ENCODE results near the gene ACIN1.

ACIN1 gene

DNA sequence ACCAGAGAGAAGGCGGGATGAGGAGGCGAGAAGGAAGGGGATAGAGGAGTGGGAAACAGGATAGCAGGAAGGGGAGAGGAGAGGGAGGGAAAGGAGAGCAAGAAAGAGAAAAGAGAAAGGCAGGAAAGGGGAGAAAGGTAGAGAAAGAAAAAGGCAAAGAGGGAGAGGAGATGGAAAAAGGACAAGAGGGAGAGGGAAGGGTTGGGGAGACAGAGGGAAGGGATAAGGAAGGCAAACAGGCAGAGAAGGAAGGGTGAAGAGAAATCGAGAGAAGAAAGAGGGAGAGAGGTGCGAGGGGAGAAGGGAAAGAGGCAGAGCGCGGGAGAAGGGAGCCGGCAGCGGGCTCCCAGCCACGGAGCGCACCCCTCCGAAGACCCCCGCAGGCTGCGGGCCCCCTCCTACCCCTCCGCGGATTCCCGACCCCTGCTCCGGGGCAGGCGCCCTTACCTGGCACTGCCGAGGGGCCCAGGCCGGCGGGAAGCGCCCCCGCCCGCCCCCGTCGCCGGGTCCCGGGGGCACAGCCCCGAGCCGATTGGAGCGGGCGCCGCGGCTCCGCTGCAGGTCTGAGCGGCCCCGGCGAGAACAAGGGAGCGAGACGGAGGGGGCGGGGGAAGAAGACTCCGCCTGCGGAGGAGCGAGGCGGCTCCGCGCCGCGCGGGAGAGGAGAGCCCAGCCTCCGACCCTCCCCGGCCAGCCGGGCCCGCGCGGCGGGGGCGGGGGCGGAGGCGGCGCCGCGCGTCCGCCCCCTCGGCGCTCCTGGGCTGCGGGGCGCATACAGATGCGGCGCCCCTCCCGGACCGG is 37.8 kb downstream of the ACIN1 start, which contains the start of gene CDH24:
CDH24 (minus strand) TSS at position 565 of the 801 bp plus-strand sequence. CDS start 1,787 bp downstream, outside the sequence.
- no peak for DNase-seq

DNA sequence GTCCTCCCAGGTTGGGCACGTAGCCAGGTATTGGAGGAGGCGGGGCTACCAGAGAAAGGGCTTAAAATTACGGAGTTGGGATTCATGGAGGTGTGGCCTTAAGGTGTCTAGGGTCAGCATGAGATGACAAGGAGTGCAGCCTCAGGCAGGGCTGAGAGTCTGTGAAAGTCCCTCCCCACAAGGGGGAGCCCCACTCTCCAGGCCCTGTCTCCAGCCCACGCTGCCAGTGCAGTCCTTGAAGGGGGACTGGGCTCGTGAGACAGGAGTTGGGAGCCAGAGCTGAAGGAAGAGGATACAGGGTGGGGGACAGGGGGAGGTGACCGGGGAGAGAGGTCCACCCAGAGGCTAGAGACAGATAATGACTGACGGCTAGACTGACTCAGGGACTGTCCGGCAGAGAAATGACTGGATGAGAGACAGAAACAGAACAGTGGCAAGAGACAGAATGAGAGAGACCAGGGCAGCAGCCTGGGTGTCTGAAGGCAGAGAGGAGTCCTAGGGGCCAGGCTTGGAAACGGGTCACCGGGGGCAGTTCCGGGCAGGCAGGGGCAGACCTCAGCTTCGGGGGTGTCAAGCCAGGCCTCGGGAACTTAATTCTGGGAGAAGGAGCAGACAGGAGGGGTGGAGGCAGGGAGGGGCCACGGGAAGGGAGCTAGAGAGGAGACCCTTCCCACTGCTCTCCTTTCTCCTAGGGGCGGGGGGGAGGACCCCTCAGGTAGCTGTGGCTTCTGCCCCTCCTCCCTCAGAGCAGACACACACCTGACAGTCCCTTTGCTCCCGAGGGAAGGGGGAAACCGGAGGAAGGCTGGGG is 38.6 kb downstream of the ACIN1 start:
- DNase-seq = no peak

DNA sequence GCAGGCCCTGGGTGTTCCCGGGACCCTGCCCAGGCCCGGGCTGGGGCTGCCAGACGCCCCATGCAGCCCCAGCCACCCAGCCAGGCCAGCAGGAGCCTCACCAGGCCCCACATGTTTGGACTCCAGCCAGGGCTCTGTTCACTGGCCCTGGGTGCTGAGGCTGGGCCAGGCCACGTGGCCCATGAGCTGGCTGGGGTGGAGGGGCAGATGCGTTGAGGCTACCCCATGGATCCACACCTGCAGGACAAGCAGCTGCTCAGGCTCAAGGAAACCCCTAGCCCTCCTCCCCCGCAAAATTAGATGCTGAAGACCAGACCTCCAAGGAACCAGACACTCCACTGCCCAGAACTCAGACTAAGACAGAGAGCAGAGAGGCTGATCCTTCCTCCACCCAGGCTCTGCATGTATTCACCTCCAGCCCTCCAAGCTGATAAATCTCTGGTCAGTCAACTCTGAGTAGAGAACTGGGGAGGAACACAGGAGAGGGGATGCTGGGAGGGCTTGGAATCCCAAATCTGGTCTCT is 39.3 kb downstream of the ACIN1 start:
- DNase-seq = no peak

DNA sequence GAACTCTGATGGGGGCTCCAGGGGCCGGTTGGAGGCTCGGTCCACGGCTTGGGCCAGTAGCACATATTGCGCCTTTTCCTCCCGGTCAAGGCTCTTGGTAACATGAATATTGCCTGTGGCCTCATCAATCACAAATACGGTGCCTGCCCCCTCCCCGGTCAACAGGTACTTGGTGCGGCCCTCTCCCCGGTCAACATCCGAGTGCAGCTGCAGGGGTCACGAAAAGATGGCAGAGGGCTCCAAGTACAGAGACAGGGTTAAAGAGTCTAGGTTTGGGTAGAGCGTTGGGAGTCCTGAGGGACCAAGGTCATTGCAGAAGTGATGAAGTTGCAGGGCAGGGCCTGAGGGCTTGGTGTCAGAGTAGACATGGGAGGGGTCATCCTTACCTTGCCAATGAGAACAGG is 39.8 kb downstream of the ACIN1 start:
- DNase-seq = no peak

DNA sequence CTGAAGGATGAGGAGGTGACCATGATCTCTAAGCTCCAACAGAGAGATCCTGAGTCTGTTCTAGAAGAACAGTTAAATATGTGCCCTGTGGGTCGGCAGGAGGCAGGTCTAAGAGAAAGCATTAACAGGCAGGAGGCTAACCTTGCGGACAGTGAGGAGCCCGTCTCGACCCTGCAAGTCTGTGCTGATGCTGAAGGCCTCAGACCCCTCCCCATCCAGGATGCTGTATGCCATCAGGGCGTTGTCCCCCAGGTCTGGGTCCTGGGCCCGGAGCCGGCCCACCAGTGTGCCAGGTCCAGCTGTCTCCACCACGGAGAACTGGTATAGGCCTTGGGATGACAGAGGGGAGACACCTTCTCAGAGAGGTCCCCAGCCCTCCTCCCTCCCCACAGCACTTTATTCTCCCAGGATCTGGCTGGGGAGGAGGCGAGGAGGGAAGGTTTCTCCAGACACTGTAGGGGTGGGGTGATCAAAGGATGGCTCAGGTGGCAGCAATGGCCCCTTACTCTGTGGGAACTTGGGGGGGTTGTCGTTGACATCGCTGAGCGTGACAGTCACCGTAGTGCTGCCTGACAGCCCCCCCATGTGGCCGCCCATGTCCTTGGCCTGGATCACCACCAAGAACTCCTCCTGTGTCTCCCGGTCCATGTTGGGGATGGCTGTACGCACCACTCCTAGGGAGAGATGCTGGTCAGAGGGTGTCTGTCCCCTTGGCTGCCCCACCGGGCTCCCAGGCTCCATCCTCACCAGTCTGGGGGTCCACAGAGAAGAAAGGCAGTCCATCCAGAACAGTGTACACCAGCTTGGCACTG is 40.7 kb downstream of the ACIN1 start:
- no peak for DNase-seq

DNA sequence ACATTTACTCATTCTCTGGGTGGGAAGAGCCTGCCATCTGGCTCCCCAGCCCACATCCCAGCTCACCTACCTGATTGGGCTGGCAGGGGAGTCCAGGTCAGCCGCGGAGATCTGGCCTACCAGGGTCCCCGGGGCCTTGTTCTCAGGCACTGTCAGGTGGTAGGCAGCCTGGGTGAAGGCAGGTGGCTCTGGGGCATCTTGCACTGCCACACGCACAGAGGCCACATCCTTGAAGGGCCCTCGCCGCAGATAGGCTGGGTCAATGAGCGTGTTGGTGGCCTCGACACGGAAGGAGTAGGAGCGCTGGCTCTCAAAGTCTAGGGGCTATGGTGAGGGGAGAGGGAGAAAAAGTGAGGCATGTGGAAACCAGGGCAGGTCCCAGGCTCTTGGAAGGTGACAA is 41.5 kb downstream of the ACIN1 start:
- no peak for DNase-seq

DNA sequence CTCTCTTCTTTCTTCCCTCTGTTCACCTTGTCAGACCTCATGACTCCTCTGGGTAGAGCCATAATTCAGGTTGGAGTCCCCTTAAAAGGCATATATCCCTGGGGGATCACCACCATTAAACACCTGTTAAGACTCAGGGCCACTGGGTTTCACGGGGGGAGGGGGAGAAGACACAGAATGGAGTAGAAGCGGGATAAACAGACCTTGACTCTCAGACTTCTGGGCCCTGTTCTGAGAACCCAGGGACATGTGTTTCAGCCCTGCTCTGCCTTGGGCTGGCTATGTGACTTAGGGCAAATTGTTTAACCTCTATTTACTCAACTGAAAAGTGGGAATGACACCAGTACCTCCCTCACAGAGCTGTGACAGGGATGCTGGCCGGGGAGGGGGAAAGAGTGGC is 42.3 kb downstream of the ACIN1 start:
- no peak for DNase-seq

DNA sequence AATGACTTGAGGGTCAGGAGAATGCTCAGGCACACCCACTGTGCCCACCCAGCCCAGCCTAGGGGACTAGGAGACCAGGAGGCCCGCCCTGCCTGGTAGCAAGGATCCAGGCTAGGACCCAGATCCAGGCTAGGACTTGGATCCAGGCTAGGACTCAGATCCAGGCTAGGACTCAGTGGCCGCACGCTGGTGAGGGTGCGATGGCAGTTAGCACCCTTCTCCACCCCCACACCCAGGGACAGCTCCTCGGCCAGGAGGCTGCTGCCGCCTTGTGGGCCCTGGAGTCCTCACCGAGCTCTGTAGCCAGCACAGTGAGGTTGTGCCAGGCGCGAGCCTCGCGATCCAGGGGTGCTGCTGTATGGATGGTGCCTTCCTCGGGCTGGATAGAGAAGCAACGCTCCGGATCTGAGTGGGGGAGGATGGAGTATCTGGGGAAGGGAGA is 42.7 kb downstream of the ACIN1 start:
- DNase-seq = no peak

DNA sequence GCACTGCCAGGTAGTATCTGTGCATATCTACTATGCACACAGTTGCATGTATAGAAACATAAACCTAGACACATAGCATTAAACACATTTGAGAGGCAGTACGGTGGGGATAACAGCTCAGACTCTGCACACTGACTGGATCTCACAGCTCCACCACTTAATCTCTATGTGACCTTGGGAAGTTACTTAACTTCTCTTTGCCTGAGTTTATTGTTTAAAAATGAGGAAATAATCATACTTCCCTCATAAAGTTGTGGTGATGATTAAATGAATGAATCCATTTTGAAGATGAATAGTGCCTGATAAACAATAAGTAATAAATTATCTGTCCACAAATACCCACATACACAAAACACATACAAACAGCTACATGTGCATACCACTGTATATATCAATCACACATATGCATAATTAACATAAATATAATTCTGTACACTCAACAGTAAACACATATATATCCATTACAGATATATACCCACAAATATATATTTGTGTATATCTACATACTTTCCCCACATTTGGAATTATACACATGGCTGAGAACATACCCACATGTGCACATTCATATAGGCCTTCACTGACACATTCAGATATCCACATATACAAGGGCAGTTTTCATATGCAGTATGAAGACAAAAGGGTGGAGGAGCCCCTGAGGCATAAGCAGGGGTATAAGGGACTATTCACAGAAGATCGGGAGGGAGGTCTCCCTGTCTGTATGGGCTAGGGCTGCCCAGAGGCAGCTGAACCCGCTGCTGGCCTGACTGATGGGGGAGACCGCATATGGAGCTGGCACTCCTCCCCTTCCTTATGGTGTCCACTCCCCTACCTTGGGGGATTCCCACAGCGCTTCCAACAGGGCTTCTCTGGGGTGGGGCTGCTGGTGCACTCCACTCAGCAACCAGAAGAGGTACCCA is 43.5 kb downstream of the ACIN1 start:
- DNase-seq = no peak

DNA sequence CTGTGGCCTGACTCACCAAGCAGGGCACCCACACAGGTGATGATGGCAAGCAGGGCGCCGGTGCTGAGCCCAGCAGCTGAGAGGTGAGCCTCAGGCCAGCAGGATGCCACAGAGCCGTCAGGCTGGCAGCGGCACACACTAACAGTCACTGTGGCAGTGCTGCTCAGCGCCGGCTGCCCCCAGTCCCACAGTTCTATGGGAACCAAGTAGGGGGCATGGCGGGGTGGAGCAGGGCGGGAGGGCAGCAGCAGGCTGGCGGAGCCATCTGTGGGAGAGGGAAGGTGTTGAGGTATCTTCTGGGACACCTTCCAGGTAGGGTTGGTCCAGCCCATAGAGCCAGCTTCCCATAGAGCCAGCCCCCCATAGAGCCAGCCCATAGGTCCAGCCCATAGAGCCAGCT is 45.9 kb downstream of the ACIN1 start:
- DNase-seq = no peak

DNA sequence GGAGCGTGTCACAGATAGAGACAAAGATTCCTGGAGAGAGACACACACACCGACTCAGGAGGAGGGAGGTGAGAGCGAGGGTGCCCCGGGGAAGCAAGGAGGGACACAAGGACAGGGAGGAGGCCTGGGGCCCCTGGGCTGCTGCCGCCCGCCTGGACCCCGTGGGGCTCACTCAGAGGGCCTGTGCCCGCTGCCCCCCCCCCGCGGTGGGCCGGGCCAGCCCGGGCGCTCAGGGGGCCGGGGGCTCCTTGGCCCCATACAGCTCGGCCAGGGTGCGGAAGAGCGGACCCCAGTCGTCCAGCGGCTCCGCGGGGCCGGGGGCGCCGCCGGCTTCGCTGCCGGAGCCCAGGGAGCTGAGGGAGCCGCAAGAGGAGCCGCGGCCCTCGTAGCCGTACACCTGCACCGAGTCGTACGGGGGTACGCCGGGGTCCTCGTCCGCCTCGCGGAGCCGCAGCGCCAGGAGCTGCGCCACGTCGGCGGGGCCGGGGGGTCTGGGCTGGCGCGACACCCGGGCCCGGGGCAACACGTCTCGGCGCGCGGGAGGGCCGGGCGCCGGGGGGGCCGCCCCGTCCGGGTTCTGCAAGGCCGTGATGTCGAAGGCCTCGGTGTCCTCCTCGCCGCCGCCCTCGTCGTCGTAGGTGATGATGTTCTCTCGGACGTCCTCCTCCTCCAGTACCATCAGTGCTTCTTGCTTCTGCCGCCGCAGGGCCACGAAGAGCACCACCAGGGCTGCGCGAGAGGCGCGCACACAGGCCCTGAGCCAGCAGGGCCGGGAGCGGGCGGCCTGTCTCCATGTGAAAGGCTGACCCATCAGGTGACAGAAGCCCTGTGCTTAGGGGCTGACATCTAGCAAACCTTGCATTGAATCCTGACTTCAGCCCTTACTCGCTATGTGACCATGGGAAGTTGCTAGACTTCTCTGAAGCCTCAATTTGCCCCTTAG is 46.9 kb downstream of the ACIN1 start:
- DNase-seq = no peak

DNA sequence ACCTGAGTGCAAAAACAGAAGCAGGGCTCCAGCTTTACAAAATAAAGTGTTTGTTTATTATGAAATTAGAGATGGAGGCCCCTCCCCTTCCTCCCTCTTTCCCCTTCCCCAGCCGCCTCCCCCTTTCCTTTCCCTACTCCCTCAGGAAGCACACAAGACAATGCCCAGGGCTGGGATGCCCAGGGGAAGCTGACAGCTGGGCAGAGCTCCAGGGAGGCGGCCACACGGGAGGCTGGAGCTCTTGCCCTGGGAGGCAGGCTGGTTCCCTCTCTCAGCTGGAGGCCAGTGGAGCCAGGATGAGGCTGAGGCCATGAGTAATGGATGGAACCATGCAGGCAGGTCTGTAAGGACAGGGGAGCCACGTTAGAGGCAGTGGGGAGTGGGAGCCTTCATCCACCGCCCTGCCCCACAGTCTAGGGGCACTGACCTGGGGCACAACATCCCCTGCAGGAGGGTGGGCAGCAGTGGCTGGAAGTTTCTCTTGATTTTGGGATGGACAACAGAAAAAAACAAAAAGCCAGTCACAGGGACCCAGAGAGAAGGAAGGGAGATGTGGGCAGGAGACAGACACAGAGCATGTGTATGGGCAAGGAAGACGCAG is 47.8 kb downstream of the ACIN1 start:
- DNase-seq = no peak

DNA sequence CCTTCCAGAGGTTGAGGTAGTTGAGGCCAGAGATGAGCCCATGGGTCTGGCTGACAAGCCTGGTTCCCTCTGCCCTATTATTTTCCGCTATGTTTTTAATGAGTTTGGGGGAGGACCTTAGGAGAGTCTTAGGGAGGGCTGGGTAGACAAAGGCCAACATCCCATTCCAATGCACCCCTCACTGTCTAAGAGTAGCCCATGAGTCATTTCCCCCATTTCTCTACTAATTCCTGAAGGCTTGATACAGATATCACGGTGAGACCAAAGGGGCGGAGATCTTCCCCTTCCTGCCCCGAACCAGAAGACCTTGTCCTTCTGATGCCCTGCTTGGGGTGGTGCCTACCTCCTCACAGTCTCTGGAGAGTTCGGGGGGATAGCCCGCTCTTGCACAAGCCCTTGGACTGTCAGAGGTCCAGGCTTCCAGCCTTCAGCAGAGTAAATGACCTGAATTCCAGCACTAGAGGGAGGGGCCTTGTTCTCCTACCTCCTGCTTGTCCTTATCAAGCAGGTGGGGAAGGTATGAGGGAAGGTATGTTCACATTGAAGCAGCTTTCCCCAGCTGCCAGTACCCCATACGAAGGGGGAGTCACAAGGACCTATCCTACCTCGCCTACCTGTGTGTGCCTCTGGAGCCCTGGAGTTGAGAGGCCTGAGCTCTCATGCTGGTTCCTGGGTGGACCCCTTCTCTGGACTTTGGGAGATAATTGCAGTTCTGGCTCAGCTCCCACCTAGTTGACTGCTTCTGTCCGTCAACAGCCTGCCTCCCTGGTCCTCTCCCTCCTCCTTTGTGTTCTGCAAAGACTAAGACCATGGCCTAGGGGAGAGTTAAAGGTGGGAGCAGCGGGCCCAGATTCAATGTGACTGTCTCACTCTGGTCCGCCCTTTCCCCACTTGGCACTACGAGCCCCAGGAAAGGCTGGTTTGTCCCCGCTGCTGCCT is 49.2 kb downstream of the ACIN1 start:
- no peak for DNase-seq

DNA sequence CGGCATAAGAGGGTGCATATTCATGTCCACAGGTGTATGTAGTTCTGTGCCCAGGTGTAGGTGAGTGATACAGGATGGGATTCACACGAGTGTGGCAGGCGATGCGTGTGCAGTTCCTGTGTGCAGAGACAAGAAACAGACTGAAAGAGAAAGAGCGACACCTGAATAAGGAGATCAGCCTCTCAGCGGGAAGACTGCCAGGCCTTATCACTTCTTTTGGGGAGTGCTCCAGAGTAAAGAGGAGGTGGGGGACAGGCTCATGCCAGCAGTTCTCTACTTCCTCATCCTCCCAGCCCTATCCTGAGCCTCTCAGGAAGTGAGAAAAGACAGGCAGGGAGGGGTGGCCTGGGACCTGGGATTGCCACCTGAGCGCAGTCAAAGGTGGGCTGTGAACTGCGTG is 50.1 kb downstream of the ACIN1 start:
- DNase-seq = no peak

DNA sequence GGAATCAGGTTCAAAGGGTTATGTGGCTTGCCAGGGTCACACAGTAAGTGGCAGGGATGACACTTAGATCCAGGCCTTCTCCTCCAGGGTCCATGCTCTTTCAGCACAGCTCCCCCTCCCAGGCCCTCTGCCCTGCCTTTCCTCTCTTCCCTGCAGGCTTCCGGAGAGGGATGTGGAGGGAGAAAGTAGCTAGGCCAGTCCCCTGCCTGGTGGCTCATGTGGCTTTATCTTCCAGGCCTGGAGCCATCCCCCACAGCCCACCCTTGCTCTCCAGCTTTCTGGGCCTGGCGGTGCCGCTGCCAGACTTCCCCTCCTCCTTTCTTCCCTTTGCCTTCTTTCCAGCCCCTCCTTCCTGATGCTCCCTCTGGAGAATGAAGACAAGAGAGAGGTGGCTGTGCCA is 51.2 kb downstream of the ACIN1 start:
- no peak for DNase-seq

DNA sequence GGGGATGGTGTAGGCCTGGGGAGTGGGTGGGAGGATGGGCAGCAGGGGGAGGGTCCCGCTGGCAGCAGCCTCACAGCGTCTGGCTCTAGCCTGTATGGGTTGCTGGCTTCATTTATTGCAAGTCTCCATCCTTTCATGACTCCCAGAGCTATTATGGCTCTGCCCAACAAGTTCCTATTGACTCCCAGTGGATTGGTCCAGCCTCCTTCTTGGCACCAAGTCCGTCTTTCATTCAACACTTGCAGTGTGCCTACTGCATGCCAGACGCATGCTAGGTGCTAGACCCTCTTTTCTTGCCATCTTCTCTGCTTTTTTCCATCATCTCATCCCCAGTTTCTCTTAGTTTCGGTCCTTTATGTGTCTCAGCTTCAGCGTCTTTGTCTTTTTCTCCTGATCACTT is 51.8 kb downstream of the ACIN1 start:
- no peak for DNase-seq

DNA sequence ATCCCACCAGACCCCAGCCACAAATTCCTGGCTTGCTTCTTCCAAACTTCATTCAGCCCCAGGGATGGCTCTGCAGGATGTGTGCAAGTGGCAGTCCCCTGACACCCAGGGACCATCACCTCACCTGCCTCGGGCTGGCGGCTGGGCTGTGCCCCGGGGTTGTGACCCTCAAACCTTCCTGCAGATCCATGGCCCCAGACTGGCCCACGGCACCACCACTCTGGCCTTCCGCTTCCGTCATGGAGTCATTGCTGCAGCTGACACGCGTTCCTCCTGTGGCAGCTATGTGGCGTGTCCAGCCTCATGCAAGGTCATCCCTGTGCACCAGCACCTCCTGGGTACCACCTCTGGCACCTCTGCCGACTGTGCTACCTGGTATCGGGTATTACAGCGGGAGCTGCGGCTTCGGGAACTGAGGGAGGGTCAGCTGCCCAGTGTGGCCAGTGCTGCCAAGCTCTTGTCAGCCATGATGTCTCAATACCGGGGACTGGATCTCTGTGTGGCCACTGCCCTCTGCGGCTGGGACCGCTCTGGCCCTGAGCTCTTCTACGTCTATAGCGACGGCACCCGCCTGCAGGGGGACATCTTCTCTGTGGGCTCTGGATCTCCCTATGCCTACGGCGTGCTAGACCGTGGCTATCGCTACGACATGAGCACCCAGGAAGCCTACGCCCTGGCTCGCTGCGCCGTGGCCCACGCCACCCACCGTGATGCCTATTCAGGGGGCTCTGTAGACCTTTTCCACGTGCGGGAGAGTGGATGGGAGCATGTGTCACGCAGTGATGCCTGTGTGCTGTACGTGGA is 52.6 kb downstream of the ACIN1 start, which contains the start of gene PSMB11:
PSMB11 (plus strand) TSS at position 51 of the 804 bp plus-strand sequence; CDS start at position 65, 14 bp downstream.
- DNase-seq = no peak

DNA sequence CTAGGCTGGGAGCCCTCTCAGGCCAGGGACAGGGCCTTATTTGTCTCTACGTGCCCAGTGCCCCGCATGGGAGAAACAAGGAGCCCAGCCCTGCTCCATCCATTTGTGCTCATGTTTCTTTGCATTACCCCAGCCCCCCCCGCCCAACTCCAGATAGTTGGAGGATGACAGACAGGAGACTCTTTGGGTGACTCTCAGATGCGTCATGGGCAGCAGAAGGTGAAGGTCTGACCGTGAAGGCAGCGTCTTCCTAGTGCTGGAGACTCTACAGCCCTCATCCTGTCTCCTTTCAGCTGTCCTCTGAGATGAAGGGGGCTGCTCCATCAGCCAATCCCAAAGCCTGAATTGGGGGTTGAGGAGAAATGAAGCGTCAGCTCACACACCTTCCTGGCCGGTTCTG is 53.2 kb downstream of the ACIN1 start:
- no peak for DNase-seq
